Measurements from ENCODE around the gene PDE8B. TPM values are rescaled to one million over a fixed set of nuclear protein-coding genes. Genes with fewer than 3 reads are reported as not detected.

Gene PDE8B
- total RNA-seq, 1 experiment from 2014 or later = 0.17 TPM

- ChIA-PET POLR2A (no interaction called here), RAD21 (ENCODE audit: low non-redundant PET in 1 of 2, low total read pairs in 2 of 2, uncharacterized antibody in 2 of 2, unreplicated experiment in 2 of 2) (no interaction called here), CTCF (no interaction called here)
- Histone ChIP-seq H2AFZ (ENCODE audit: low read depth, low read length, poor library complexity, severe bottlenecking) (no peak overlapping the region), H4K20me1 (ENCODE audit: insufficient read depth) (no peaks in the 10 kb centered on the region), H3K27ac (ENCODE audit: low read depth, low read length) (no peak overlapping the region), H3K9me2 (ENCODE audit: insufficient read depth) (no peaks in the 10 kb centered on the region; the same call in 1 of the 2 replicates), H3K4me3 (replicated peaks in 1 of 2; ENCODE audit: low read depth in 1 of 2, low read length in 2 of 2) (no peak overlapping the region), H3K79me2 (ENCODE audit: insufficient read depth, low read length) (no peaks in the 10 kb centered on the region), H3K9ac (ENCODE audit: low read length) (no peak overlapping the region), H3K4me1 (ENCODE audit: control insufficient read depth in 1 of 2, insufficient read depth in 2 of 2, low read length in 2 of 2) (no peaks in the 10 kb centered on the region), H3K9me3 (ENCODE audit: control insufficient read depth in 1 of 2, insufficient read depth in 1 of 2, low read depth in 1 of 2, low read length in 2 of 2) (no peaks in the 10 kb centered on the region), H3K27me3 (ENCODE audit: insufficient read depth, low read length) (no peaks in the 10 kb centered on the region), H3K4me2 (ENCODE audit: low read length) (no peak overlapping the region), H3K36me3 (ENCODE audit: control insufficient read depth in 1 of 2, insufficient read depth in 2 of 2, low read length in 2 of 2) (no peaks in the 10 kb centered on the region)
- no TSS peak for BruUV-seq (replicated peaks)
- no peak for TF ChIP-seq MAX (IDR thresholded peaks at IDR 0.05)
- no peak for TF ChIP-seq ELF1 (IDR thresholded peaks at IDR 0.05; ENCODE audit: borderline replicate concordance, low read depth)
- TF ChIP-seq JUND (IDR thresholded peaks at IDR 0.05) = no peak
- TF ChIP-seq ZFX (IDR thresholded peaks at IDR 0.05) = no peak
- no peak for TF ChIP-seq ATF3 (IDR thresholded peaks at IDR 0.05)
- TF ChIP-seq EGR1 (IDR thresholded peaks at IDR 0.05; ENCODE audit: low read depth) = no peak
- TF ChIP-seq YY1 (IDR thresholded peaks at IDR 0.05; ENCODE audit: extremely low read depth, insufficient replicate concordance, low read depth, low read length) = no peak
- no peak for TF ChIP-seq TCF7L2 (IDR thresholded peaks at IDR 0.05; ENCODE audit: borderline replicate concordance, extremely low read depth, insufficient read depth, insufficient read length)
- TF ChIP-seq SRF (IDR thresholded peaks at IDR 0.05; ENCODE audit: low read depth) = no peak
- TF ChIP-seq ZBTB33 (IDR thresholded peaks at IDR 0.05; ENCODE audit: extremely low read depth, insufficient replicate concordance, low read length) = no peak
- no peak for TF ChIP-seq SP1 (IDR thresholded peaks at IDR 0.05; ENCODE audit: low read depth)
- TF ChIP-seq RAD21 (IDR thresholded peaks at IDR 0.05; ENCODE audit: low read depth) = no peak
- no peak for TF ChIP-seq POLR2A (IDR thresholded peaks at IDR 0.05; ENCODE audit: borderline replicate concordance, extremely low read depth, insufficient read depth, insufficient read length)
- TF ChIP-seq EZH2phosphoT487 (IDR thresholded peaks at IDR 0.05; ENCODE audit: borderline replicate concordance) = no peak
- no peak for TF ChIP-seq EZH2 (IDR thresholded peaks at IDR 0.05)
- no peak for TF ChIP-seq ZNF274 (IDR thresholded peaks at IDR 0.05; ENCODE audit: low read depth, low read length)
- TF ChIP-seq REST (IDR thresholded peaks at IDR 0.05; ENCODE audit: low read depth) = no peak
- no peak for TF ChIP-seq POLR2AphosphoS5 (IDR thresholded peaks at IDR 0.05; ENCODE audit: low read depth, low read length)
- no peak for TF ChIP-seq FOSL1 (IDR thresholded peaks at IDR 0.05; ENCODE audit: low read depth)
- TF ChIP-seq CTCF (IDR thresholded peaks at IDR 0.05 in 2 of 3, conservative IDR thresholded peaks at IDR 0.05 in 1 of 3; ENCODE audit: borderline replicate concordance in 1 of 3, insufficient read depth in 1 of 3, low read depth in 2 of 3, low read length in 2 of 3) = no peak
- intact Hi-C loops (cut with micrococcal nuclease) = no loop called here
- ATAC-seq (no peak), DNase-seq (ENCODE audit: low read depth, low spot score) (no peak)
Measured at GRCh38 chr5:77200663-77201062, 9.8 kb upstream of the PDE8B start.

All from HCT116 (cell line).